ENCODE results near the gene WDR41.

DNA sequence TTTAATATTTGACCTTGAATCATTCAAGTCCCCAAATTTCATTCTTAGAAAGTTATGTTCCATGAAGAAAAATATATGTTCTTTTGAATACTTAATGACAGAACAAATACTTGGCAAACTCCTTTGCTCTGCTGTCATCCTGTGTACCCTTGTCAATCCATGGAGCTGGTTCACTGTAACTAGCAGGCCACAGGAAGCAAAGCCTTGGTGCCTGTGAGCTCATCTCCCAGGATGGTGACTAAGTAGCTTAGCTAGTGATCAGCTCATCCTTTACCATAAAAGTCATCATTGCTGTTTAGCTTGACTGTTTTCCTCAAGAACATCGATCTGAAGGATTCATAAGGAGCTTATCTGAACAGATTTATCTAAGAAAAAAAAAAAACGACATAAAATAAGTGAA, 65.4 kb downstream of the WDR41 start:
- TF ChIP-seq, protein P1, sequence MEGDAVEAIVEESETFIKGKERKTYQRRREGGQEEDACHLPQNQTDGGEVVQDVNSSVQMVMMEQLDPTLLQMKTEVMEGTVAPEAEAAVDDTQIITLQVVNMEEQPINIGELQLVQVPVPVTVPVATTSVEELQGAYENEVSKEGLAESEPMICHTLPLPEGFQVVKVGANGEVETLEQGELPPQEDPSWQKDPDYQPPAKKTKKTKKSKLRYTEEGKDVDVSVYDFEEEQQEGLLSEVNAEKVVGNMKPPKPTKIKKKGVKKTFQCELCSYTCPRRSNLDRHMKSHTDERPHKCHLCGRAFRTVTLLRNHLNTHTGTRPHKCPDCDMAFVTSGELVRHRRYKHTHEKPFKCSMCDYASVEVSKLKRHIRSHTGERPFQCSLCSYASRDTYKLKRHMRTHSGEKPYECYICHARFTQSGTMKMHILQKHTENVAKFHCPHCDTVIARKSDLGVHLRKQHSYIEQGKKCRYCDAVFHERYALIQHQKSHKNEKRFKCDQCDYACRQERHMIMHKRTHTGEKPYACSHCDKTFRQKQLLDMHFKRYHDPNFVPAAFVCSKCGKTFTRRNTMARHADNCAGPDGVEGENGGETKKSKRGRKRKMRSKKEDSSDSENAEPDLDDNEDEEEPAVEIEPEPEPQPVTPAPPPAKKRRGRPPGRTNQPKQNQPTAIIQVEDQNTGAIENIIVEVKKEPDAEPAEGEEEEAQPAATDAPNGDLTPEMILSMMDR (IDR thresholded peaks at IDR 0.05): no peak
- TF ChIP-seq EP300 (IDR thresholded peaks at IDR 0.05): no peak

Measured in tibial nerve (tissue), 4 donors.